Natural killer cell (primary cell): ENCODE data around the gene REX1BD. TPM values are rescaled to one million over a fixed set of nuclear protein-coding genes. Genes with fewer than 3 reads are reported as not detected.
"Not testable (repeated sequence)": the region's sequence is repeated elsewhere in the genome, so short reads cannot be mapped to it uniquely, and the experiment has no call there.

Experiments
- ATAC-seq, 3 donors: fragments of 150-1000 bp in 2 of 3; fragments of 200-7000 bp in 1 of 3; cut with Tn5 transposase; 1 replicate in 1 of 3; 2 replicates in 2 of 3; pipeline ENCODE4 v1.10.0; 2021; ENCODE audit warnings: mild to moderate bottlenecking in 2 of 3, moderate library complexity in 2 of 3
- DNase-seq, 2 donors: peaks; one replicate each; pipeline versions ENCODE4 v3.0.0 to v3.0.0-alpha.2; 2013 to 2021; ENCODE audit warnings: mixed read lengths in 1 of 2
- H3K27ac ChIP-seq: one replicate; pipeline ENCODE4 v1.5.1; 2013; ENCODE audit warnings: mild to moderate bottlenecking, low read length
- H3K27me3 ChIP-seq: one replicate; pipeline ENCODE4 v1.6.1; 2013; ENCODE audit warnings: low read length; ENCODE audit not compliant: control insufficient read depth, insufficient read depth
- H3K36me3 ChIP-seq: one replicate; pipeline ENCODE4 v1.6.1; 2013; ENCODE audit warnings: low read length; ENCODE audit not compliant: control insufficient read depth, insufficient read depth
- H3K4me1 ChIP-seq: one replicate; pipeline ENCODE4 v1.6.1; 2013; ENCODE audit warnings: low read length; ENCODE audit not compliant: control insufficient read depth, insufficient read depth
- H3K4me3 ChIP-seq: one replicate; pipeline ENCODE4 v1.5.1; 2013; ENCODE audit warnings: low read length
- H3K9me3 ChIP-seq: one replicate; pipeline ENCODE4 v1.6.1; 2013; ENCODE audit warnings: low read length; ENCODE audit not compliant: control insufficient read depth, insufficient read depth
- H3K27ac Mint-ChIP-seq, 2 donors: one replicate each; pipeline ENCODE4 v1.8.0; 2022; ENCODE audit warnings: mild to moderate bottlenecking in 2 of 2, mixed read lengths in 2 of 2, moderate library complexity in 1 of 2
- H3K27me3 Mint-ChIP-seq, 2 donors: one replicate each; pipeline ENCODE4 v1.8.0; 2022; ENCODE audit warnings: low read depth in 2 of 2, mixed read lengths in 2 of 2
- H3K36me3 Mint-ChIP-seq: one replicate; pipeline ENCODE4 v1.8.0; 2022; ENCODE audit warnings: mixed read lengths
- H3K4me1 Mint-ChIP-seq, 2 donors: one replicate each; pipeline ENCODE4 v1.8.0; 2022; ENCODE audit warnings: mixed read lengths in 2 of 2
- H3K4me3 Mint-ChIP-seq: one replicate; pipeline ENCODE4 v1.8.0; 2022; ENCODE audit warnings: mild to moderate bottlenecking, moderate library complexity, mixed read lengths
- H3K9me3 Mint-ChIP-seq, 2 donors: one replicate each; pipeline ENCODE4 v1.8.0; 2022; ENCODE audit warnings: mixed read lengths in 2 of 2
- CTCF ChIP-seq: fragments of 200-600 bp; IDR thresholded peaks from one replicate; pipeline ENCODE4 v1.8.0; 2022; ENCODE audit warnings: antibody characterized with exemption
- WGBS: methylation state at CpG from one replicate; pipeline ENCODE4 v1.1.7; 2013; ENCODE audit warnings: missing lambda C conversion rate; ENCODE audit not compliant: insufficient coverage; 5-methylcytosine and 5-hydroxymethylcytosine counted together
- intact Hi-C: fragments of 100-400 bp; cut with micrococcal nuclease; formaldehyde crosslinking; loops from one replicate; pipeline ENCODE4 v1.14.2; 2022
- total RNA-seq, 4 donors: library from RNA; stranded (reverse); fragments of 120-200 nt in 1 of 4; gene quantifications; one replicate each; pipeline versions ENCODE4 v1.2.3 to v1.2.4, GENCODE V29; 2013 to 2022

Gene REX1BD
- 10 to 100 TPM; 80.6 to 86.9 (median 85.3) TPM for total RNA-seq
- 74.3 TPM for total RNA-seq (2013)

GRCh38 chr19:18588611-18589379 lies at the start of gene REX1BD:
REX1BD (plus strand) TSS chr19:18588798; CDS start chr19:18588802, 4 bp downstream.
- intact Hi-C loops: loop anchor here (2.0 to 5.0 kb wide), 4 partner anchors 18 to 330 kb away; partner anchors contain the start of genes COPE, DDX49, ELL and UBA52
- Histone ChIP-seq H3K9me3 (no peaks in the 10 kb centered on the region), H3K4me1 (peaks cover 33% of the 10 kb centered on the region), H3K36me3 (peaks cover 4% of the 10 kb centered on the region), H3K27me3 (no peaks in the 10 kb centered on the region), H3K27ac (peak within 1 kb of the TSS; percentile 77), H3K4me3 (peak within 1 kb of the TSS; percentile 54)
- Mint-ChIP-seq H3K36me3 (no peaks in the 10 kb centered on the region), H3K27ac (peak within 1 kb of the TSS; percentile 86 to 88), H3K9me3 (no peaks in the 10 kb centered on the region), H3K4me3 (peak within 1 kb of the TSS; percentile 90), H3K27me3 (peaks cover 0 to 4% of the 10 kb centered on the region in 2 donors), H3K4me1 (peaks cover 9 to 28% of the 10 kb centered on the region in 2 donors)
- peak; percentile 85 for TF ChIP-seq CTCF
- DNase-seq: peak; percentile 78 to 93
- peak; percentile 79 to 90 (median 80) for ATAC-seq
- under 1% methylated on average over 72 of the region's 72 CpGs for WGBS

- H3K27me3 Mint-ChIP-seq: no peaks in the 10 kb centered on the region
- Histone ChIP-seq H3K4me1 (peaks cover 19% of the 10 kb centered on the region), H3K27ac (no peak overlapping the region), H3K36me3 (peaks cover 33% of the 10 kb centered on the region), H3K27me3 (no peaks in the 10 kb centered on the region), H3K9me3 (no peaks in the 10 kb centered on the region), H3K4me3 (no peak overlapping the region)
- no peaks in the 10 kb centered on the region for H3K36me3 Mint-ChIP-seq
- intact Hi-C loops: no loop called here
- DNase-seq: no peak
- no peak overlapping the region for H3K4me3 Mint-ChIP-seq
- ATAC-seq: no peak
- TF ChIP-seq CTCF: no peak
- no peaks in the 10 kb centered on the region for H3K9me3 Mint-ChIP-seq
- peaks cover 14 to 25% of the 10 kb centered on the region in 2 donors for H3K4me1 Mint-ChIP-seq
- 98% methylated on average over 19 of the region's 19 CpGs for WGBS
- H3K27ac Mint-ChIP-seq: no peak overlapping the region
Measured at GRCh38 chr19:18539372-18539771, 49.2 kb upstream of the REX1BD start.

GRCh38 chr19:18540200-18540599 lies 48.4 kb upstream of the REX1BD start:
- not testable (repeated sequence) for H3K27ac Mint-ChIP-seq

GRCh38 chr19:18541258-18541991 lies 47.2 kb upstream of the REX1BD start:
- Histone ChIP-seq H3K27me3 (no peaks in the 10 kb centered on the region), H3K36me3 (peaks cover 25% of the 10 kb centered on the region), H3K4me3 (no peak overlapping the region), H3K27ac (no peak overlapping the region), H3K4me1 (peaks cover 22% of the 10 kb centered on the region), H3K9me3 (no peaks in the 10 kb centered on the region)
- peak overlapping the region; percentile 85 to 95 for H3K27ac Mint-ChIP-seq
- DNase-seq: no peak
- H3K4me3 Mint-ChIP-seq: peak overlapping the region; percentile 50
- H3K9me3 Mint-ChIP-seq: no peaks in the 10 kb centered on the region
- no peaks in the 10 kb centered on the region for H3K27me3 Mint-ChIP-seq
- 93% methylated on average over 21 of the region's 21 CpGs for WGBS
- intact Hi-C loops: no loop called here
- no peak for ATAC-seq
- peaks cover 14 to 25% of the 10 kb centered on the region in 2 donors for H3K4me1 Mint-ChIP-seq
- H3K36me3 Mint-ChIP-seq: no peaks in the 10 kb centered on the region
- TF ChIP-seq CTCF: no peak

More at GRCh38 chr19:18540200-18540599, 48.4 kb upstream of the REX1BD start:
- ATAC-seq, H3K27ac ChIP-seq, H3K27me3 Mint-ChIP-seq, H3K9me3 ChIP-seq, H3K9me3 Mint-ChIP-seq, DNase-seq, H3K27me3 ChIP-seq, H3K36me3 Mint-ChIP-seq, H3K4me3 ChIP-seq, intact Hi-C loops, H3K4me3 Mint-ChIP-seq: not testable (repeated sequence)
- 94% methylated on average over 1 of the region's 1 CpG for WGBS
- Histone ChIP-seq H3K4me1 (peaks cover 22% of the 10 kb centered on the region), H3K36me3 (peaks cover 32% of the 10 kb centered on the region)
- peaks cover 14 to 26% of the 10 kb centered on the region in 2 donors for H3K4me1 Mint-ChIP-seq
